ENCODE data around the gene PUSL1. TPM values are rescaled to one million over a fixed set of nuclear protein-coding genes. Genes with fewer than 3 reads are reported as not detected.
A peak's percentile ranks its signal among the peaks of the same experiment; 100 is the strongest.

PUSL1 gene
- total and polyA plus RNA-seq, 2 of the 13 experiments (the other 11 are each of a cell fraction or from before 2014, with no cell fraction given): 8.3 to 22.2 TPM

- TF ChIP-seq ARID4A (CRISPR knock-in tag; IDR thresholded peaks at IDR 0.05; ENCODE audit: borderline replicate concordance): peak; percentile 52; the same call in 1 of the 2 replicates
- TF ChIP-seq ZNF30 (CRISPR knock-in tag; IDR thresholded peaks at IDR 0.05): no peak
- TF ChIP-seq MXI1 (IDR thresholded peaks at IDR 0.05; ENCODE audit: borderline replicate concordance, low read depth, low read length): peak; percentile 46; the same call in 1 of the 3 replicates
- no peak for TF ChIP-seq ZNF792 (CRISPR knock-in tag; IDR thresholded peaks at IDR 0.05)
- no peak for TF ChIP-seq ZNF318 (CRISPR knock-in tag; IDR thresholded peaks at IDR 0.05)
- no peak for TF ChIP-seq FOXK2 (IDR thresholded peaks at IDR 0.05)
- TF ChIP-seq HOMEZ (CRISPR knock-in tag; IDR thresholded peaks at IDR 0.05; ENCODE audit: low read depth): 0 out of 2 replicates have a peak, but pooled peaks have one; percentile 10
- TF ChIP-seq PLRG1 (conservative IDR thresholded peaks at IDR 0.05): no peak
- TF ChIP-seq RAD51 (IDR thresholded peaks at IDR 0.05; ENCODE audit: borderline replicate concordance): peak; percentile 84; the same call in 1 of the 2 replicates
- no peak for TF ChIP-seq RFX1 (IDR thresholded peaks at IDR 0.05)
- no peak for TF ChIP-seq HOXA5 (CRISPR knock-in tag; IDR thresholded peaks at IDR 0.05)
- TF ChIP-seq SOX6 (IDR thresholded peaks at IDR 0.05): no peak
- peak; percentile 68 for TF ChIP-seq SOX6 (CRISPR knock-in tag; IDR thresholded peaks at IDR 0.05)
- peak; percentile 56; the same call in 1 of the 2 replicates for TF ChIP-seq MTERF4 (CRISPR knock-in tag; IDR thresholded peaks at IDR 0.05)
- peak; percentile 67 for TF ChIP-seq ZFY (CRISPR knock-in tag; IDR thresholded peaks at IDR 0.05)
These were observed 50.3 kb downstream of the PUSL1 start, which contains the start of gene MXRA8 (continued) for GRCh38 chr1:1358433-1359271.

All from HepG2 (cell line).